ENCODE measurements around the gene HOXD11. TPM values are rescaled to one million over a fixed set of nuclear protein-coding genes. Genes with fewer than 3 reads are reported as not detected.

HOXD11 gene
- total and polyA plus RNA-seq, 2 of the 13 experiments (the other 11 are each of a cell fraction or from before 2014, with no cell fraction given) = not detected

DNA sequence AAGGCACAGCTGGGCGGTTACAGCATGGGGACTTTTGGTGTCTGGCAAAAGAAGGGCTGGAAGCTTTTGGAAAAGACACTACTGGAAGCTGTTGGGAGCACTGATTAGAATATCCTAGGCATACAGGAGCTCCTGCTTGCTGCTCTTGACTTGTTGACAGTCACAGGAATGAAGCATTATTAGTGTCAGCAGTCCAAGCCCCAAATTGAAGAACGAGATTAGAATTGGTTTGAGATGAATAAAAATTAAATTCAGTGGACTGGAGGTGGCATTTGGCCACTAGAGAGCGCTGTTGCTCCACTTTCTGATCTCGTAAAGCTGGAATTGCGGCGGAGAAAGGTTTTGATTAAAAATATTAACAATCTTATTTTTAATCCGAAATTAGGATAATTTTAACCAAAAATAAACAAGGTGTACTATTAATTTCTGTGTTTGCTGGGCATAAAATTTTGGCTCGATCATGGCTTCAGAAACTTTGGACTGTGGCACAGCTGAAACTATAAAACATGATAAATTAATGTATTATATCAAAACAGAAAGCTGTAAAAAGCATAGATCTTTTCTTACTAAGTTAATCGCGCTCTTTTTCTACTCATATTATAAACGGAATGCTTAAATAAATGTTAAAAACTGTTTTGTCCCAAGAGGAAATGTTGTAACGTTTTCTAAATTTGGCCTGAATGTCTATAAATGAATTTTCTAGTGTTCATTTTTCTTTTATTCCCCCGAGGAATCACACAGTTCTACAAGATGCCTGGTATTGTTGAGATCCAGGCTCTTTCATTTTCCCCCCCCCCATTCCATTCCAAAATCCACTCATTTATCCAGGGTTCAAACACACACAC, 20.1 kb downstream of the HOXD11 start (continued):
- no peak for TF ChIP-seq ZSCAN20 (CRISPR knock-in tag; IDR thresholded peaks at IDR 0.05; ENCODE audit: borderline replicate concordance)
- no peak for TF ChIP-seq ZNF670 (CRISPR knock-in tag; IDR thresholded peaks at IDR 0.05; ENCODE audit: borderline replicate concordance)
- TF ChIP-seq, protein P1, sequence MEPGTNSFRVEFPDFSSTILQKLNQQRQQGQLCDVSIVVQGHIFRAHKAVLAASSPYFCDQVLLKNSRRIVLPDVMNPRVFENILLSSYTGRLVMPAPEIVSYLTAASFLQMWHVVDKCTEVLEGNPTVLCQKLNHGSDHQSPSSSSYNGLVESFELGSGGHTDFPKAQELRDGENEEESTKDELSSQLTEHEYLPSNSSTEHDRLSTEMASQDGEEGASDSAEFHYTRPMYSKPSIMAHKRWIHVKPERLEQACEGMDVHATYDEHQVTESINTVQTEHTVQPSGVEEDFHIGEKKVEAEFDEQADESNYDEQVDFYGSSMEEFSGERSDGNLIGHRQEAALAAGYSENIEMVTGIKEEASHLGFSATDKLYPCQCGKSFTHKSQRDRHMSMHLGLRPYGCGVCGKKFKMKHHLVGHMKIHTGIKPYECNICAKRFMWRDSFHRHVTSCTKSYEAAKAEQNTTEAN (CRISPR knock-in tag; conservative IDR thresholded peaks at IDR 0.05) = no peak
- TF ChIP-seq KLF13 (CRISPR knock-in tag; IDR thresholded peaks at IDR 0.05) = no peak
- 0 out of 2 replicates have a peak, but pooled peaks have one; percentile 21 for TF ChIP-seq PPARG (CRISPR knock-in tag; conservative IDR thresholded peaks at IDR 0.05)
- TF ChIP-seq TCF12 (IDR thresholded peaks at IDR 0.05) = no peak
- no peak for TF ChIP-seq TCF12 (CRISPR knock-in tag; IDR thresholded peaks at IDR 0.05)
- TF ChIP-seq NR2C2 (CRISPR knock-in tag; IDR thresholded peaks at IDR 0.05; ENCODE audit: borderline replicate concordance) = no peak
- TF ChIP-seq MIXL1 (CRISPR knock-in tag; IDR thresholded peaks at IDR 0.05) = no peak

DNA sequence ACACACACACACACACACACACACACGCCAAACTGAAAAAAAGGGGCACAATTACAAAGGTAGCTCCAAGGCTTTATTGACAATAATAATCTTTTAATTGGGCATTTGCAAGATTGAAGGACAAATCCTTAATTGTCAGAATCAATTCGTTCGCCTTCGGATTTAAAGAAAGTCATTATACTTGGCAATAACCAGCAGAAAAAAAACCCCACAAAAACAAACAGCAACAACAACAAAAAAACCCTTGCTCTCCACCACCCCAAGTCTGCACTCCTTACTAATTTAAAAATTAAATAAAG, 20.6 kb downstream of the HOXD11 start:
- in situ Hi-C loops (cut with HindIII; ENCODE audit: extremely low pct_ligation_motif_present, low pct_unique_long_range_greater_than_20kb) (loop anchor here (5.0 kb wide), 4 partner anchors 425 to 1020 kb away; no protein-coding TSS in a partner anchor), intact Hi-C loops (cut with micrococcal nuclease; ENCODE audit: unreplicated experiment) (loop anchor here (1.0 to 2.0 kb wide), 4 partner anchors 427 to 1021 kb away; no protein-coding TSS in a partner anchor)
- no peaks in the 10 kb centered on the region for H3K79me2 ChIP-seq (ENCODE audit: insufficient read depth, low read length)
- H2AFZ ChIP-seq (ENCODE audit: low read length) = no peak overlapping the region
- no peak for DNase-seq (ENCODE audit: low spot score)
- no peak overlapping the region for H3K27ac ChIP-seq (ENCODE audit: extremely low read length, insufficient read depth, low read length)
- no TSS peak for BruUV-seq (replicated peaks)
- ATAC-seq = no peak
- no peak for FAIRE-seq
- CTCF ChIA-PET (ENCODE audit: low intra/inter-chr PET ratio, low total read pairs) = interaction anchor here (1.3 to 3.0 kb wide), 9 partner anchors 13 to 1021 kb away, joined by 5 to 44 read pairs (median 9); no protein-coding TSS in a partner anchor
- no peak overlapping the region for H3K9ac ChIP-seq (ENCODE audit: insufficient read depth, low read depth, low read length)
- no peak overlapping the region for H3K4me2 ChIP-seq (ENCODE audit: low read depth, low read length)
- POLR2A ChIA-PET = no interaction called here
- H3K36me3 ChIP-seq (replicated peaks in 1 of 2; ENCODE audit: control insufficient read depth in 1 of 2, insufficient read depth in 2 of 2, low read length in 2 of 2) = no peaks in the 10 kb centered on the region
- H3K4me1 ChIP-seq (ENCODE audit: insufficient read depth, low read length) = no peaks in the 10 kb centered on the region
- H3K27me3 ChIP-seq (ENCODE audit: control insufficient read depth in 1 of 2, insufficient read depth in 2 of 2, low read length in 2 of 2) = peaks cover 15 to 81% of the 10 kb centered on the region in 2 experiments
- no peaks in the 10 kb centered on the region; the same call in 1 of the 2 replicates for H4K20me1 ChIP-seq (ENCODE audit: insufficient read depth, low read length)
- 60% methylated on average over 4 of the region's 4 CpGs for WGBS (ENCODE audit: low lambda C conversion rate)
- TF ChIP-seq JARID2 (CRISPR knock-in tag; IDR thresholded peaks at IDR 0.05; ENCODE audit: insufficient replicate concordance) (no peak), CHD2 (IDR thresholded peaks at IDR 0.05; ENCODE audit: low read depth, low read length) (no peak)
- TF ChIP-seq, protein P2, sequence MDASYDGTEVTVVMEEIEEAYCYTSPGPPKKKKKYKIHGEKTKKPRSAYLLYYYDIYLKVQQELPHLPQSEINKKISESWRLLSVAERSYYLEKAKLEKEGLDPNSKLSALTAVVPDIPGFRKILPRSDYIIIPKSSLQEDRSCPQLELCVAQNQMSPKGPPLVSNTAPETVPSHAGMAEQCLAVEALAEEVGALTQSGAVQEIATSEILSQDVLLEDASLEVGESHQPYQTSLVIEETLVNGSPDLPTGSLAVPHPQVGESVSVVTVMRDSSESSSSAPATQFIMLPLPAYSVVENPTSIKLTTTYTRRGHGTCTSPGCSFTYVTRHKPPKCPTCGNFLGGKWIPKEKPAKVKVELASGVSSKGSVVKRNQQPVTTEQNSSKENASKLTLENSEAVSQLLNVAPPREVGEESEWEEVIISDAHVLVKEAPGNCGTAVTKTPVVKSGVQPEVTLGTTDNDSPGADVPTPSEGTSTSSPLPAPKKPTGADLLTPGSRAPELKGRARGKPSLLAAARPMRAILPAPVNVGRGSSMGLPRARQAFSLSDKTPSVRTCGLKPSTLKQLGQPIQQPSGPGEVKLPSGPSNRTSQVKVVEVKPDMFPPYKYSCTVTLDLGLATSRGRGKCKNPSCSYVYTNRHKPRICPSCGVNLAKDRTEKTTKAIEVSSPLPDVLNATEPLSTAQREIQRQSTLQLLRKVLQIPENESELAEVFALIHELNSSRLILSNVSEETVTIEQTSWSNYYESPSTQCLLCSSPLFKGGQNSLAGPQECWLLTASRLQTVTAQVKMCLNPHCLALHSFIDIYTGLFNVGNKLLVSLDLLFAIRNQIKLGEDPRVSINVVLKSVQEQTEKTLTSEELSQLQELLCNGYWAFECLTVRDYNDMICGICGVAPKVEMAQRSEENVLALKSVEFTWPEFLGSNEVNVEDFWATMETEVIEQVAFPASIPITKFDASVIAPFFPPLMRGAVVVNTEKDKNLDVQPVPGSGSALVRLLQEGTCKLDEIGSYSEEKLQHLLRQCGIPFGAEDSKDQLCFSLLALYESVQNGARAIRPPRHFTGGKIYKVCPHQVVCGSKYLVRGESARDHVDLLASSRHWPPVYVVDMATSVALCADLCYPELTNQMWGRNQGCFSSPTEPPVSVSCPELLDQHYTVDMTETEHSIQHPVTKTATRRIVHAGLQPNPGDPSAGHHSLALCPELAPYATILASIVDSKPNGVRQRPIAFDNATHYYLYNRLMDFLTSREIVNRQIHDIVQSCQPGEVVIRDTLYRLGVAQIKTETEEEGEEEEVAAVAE (CRISPR knock-in tag; IDR thresholded peaks at IDR 0.05; ENCODE audit: borderline replicate concordance) = no peak
- H3K9me3 ChIP-seq (ENCODE audit: low read length) = no peaks in the 10 kb centered on the region
- H3K4me3 ChIP-seq (replicated peaks in 1 of 3; ENCODE audit: insufficient read depth in 1 of 3, low read depth in 2 of 3, low read length in 3 of 3) = no peak overlapping the region
